ENCODE measurements around the gene FGF21.
A peak's percentile ranks its signal among the peaks of the same experiment; 100 is the strongest.
"Not testable (repeated sequence)": the region's sequence is repeated elsewhere in the genome, so short reads cannot be mapped to it uniquely, and the experiment has no call there.

The FGF21 gene

GRCh38 chr19:48755787-48756186 is 463 bp downstream of the FGF21 start:
- DNase-seq: no peak

DNA sequence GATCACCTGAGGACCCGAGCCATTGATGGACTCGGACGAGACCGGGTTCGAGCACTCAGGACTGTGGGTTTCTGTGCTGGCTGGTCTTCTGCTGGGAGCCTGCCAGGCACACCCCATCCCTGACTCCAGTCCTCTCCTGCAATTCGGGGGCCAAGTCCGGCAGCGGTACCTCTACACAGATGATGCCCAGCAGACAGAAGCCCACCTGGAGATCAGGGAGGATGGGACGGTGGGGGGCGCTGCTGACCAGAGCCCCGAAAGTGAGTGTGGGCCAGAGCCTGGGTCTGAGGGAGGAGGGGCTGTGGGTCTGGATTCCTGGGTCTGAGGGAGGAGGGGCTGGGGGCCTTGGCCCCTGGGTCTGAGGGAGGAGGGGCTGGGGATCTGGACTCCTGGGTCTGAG is 888 bp downstream of the FGF21 start:
- no peak for DNase-seq

DNA sequence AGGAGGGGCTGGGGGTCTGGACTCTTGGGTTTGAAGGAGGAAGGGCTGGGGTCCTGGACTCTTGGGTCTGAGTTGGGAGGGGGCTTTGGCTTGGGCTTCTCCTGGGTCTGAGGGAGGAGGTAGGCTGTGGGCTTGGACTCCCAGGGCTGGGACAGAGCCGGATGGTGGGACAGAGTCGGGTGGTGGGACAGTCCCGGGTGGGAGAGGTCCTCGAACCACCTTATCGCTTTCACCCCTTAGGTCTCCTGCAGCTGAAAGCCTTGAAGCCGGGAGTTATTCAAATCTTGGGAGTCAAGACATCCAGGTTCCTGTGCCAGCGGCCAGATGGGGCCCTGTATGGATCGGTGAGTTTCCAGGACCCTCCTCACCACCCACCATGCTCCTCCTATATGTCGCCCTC is 1.4 kb downstream of the FGF21 start:
- DNase-seq: no peak

DNA sequence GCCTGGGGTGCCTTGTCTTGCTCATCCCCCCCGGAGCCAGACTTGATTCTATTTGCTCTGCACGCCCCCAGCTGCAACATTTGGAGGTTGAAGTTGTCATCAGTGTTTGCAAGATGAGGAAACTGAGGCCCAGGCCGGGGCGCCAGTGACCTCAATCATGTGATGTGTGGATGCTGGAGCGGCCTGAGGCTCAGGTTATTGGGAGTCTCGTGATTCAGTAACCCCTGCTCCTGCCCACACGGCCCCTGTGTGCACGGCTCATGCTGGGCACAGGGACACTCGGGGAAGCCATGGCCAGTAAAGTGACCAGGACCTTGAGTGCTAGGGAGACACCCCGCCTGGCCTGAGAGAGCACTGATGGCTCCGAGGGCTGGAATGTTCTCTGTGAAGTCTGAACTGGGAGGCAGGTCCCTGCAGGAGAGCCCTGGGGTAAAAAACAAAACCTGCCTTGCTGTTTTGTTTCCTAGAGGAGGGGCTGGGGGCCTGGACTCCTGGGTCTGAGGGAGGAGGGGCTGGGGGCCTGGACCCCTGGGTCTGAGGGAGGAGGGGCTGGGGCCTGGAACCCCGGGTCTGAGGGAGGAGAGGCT is 1.9 kb downstream of the FGF21 start:
- no peak for DNase-seq

- DNase-seq: no peak
Measured at GRCh38 chr19:48757741-48758144, 2.4 kb downstream of the FGF21 start.

DNA sequence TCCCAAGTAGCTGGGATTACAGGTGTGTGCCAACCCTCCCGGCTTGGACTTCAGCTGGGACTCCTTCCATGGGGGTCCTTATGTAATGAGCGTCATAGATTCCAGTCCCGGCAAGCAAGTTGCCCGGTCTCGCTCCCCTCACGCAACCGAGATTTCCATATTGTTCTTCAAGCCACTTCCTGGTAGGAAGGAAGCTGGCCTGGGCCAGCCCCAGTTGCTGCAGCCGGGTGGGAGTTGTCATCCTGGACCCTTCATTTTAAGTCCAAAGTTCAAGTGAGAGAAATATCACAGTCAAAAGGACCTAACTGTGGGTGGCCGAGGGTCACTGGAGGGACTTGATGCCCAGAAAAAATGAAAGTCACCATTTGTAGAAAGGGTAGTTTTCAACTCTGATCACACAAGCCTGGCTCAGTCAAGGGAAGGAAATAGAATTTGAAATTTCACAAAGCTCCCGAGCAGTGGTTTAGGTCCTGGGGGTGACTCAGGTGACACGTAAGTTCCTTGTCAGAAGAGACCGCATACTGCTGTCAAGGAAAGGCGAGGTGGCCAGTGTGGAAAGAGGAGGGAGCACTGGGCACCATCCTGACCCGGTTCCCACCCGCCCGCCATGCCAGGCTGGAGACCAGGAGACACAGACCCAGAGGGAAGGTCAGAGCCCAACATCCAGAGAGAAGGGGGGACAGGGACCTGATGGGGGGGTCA is 5.3 kb downstream of the FGF21 start:
- no peak for DNase-seq

- DNase-seq: not testable (repeated sequence)
Measured at GRCh38 chr19:48765816-48766215, 10.5 kb downstream of the FGF21 start.

DNA sequence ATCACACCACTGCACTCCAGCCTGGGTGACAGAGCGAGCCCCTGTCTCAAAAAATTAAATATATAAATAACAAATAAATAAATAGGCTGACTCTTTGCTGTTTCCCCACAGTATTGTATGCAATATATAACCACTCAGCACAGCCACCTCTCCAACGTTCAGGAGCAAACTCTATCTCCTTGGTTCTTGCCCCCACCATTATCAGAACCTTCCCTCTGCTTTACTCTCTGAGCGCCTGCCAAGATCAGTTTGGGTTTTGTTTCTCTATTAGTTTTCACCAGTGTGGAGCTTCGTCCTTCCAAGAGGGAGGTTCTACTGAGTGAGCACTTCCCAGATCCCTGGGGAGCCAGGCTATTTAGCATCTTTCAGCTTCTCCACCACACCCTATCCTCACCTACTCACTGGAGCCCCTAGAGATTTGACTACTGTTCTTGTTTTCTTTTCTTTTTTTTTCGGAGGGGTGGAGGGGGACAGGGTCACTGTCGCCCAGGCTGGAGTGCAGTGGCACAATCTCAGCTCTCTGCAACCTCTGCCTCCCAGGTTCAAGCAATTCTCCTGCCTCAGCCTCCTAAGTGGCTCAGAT is 12.9 kb downstream of the FGF21 start:
- DNase-seq: not testable (repeated sequence)

DNA sequence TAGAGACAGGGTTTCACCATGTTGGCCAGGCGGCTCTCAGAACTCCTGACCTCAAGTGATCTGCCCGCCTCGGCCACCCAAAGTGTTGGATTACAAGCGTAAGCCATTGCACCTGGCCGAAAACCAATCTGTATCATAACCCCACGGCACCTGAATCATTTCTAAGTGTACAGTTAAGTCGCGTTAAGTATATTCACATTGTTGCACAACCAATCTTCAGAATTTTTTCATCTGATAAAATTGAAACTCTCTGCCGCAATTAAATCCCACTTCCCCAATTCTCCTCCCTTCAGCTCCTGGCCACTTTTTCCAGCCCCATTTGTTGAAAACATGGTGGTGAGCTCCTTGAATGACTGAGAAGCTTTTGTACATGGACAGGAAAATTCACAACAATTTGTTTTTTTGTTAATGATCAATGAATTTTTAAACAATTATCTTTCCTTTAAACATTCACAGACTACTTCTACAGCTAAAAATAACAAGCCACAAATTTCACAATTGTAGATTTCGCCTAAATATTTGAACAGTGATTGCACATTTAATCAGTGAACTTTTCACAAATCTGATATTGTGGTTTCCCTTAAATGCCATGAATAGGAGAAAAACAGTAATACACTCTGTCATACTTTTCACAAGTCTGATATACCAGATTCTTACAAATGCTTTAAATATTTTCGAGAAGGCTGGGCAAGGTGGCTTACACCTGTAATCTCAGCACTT is 13.8 kb downstream of the FGF21 start:
- no peak for DNase-seq

- DNase-seq: no peak
Measured at GRCh38 chr19:48770266-48770665, 14.9 kb downstream of the FGF21 start.

DNA sequence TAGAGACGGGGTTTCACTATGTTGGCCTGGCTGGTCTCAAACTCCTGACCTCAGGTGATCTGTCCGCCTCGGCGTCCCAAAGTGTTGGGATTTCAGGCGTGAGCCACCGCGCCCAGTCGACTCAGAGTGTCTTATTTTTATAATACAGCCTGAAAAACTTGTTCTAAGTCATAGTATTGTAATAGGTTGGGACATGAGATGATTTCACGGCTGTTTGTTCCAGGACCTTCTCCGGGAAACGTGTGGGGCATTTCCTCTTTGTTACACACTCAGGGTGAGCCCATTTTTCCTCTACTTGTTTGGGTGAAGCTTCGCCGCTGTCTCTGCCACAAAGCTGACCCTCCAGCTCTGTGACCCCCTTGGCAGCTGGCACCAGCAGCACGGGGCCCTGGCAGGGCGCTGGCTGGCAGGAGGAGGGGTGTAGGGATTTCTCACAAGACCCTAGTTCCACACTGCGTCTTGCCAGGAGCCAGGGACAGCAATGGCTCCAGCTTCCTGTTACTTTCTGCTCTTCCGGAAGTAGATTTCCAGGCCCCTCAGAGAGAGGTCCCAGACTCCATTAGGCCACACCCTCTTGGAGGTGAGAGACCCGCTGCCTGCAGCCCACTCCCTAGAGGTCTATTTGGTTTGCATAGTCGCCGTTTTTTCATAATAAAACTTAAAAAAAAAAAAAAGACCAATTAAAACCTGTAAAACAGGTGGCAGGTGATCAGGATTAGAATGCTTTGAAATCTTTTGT is 15.6 kb downstream of the FGF21 start:
- no peak for DNase-seq

- DNase-seq: no peak
Measured at GRCh38 chr19:48772503-48772953, 17.2 kb downstream of the FGF21 start.

DNA sequence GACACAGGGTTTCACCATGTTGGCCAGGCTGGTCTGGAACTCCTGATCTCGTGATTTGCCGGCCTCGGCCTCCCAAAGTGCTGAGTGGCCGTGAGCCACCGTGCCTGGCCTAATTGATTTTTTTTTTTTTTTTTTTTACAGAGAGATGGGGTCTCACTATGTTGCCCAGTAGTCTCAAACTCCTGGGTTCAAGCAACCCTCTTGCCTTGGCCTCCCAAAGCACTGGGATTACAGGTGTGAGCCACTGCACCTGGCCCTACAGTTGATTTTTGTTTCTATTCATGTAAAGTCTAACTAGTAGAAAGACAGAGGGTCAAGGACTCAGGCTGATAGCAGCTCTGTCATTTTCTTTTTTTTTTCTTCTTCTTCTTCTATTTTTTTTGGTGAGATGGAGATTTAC is 21.8 kb downstream of the FGF21 start:
- no peak for DNase-seq

DNA sequence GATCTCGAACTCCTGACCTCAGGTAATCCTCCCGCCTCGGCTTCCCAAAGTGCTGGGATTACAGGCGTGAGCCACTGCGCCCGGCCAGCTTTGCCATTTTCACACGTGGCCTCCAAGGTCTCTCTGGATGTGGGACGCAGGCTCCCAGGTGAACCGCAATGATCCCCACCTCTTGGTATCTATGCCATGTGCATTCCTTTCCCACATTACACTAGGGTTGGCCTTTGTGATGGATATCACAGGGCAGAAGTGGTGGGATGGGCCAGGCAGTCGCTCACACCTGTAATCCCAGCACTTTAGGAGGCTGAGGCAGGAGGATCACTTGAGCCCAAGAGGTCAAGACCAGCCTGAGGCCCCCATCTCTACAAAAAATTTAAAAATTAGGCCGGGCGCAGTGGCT is 22.4 kb downstream of the FGF21 start:
- no peak for DNase-seq

- no peak for DNase-seq
Measured at GRCh38 chr19:48779636-48780035, 24.3 kb downstream of the FGF21 start.

DNA sequence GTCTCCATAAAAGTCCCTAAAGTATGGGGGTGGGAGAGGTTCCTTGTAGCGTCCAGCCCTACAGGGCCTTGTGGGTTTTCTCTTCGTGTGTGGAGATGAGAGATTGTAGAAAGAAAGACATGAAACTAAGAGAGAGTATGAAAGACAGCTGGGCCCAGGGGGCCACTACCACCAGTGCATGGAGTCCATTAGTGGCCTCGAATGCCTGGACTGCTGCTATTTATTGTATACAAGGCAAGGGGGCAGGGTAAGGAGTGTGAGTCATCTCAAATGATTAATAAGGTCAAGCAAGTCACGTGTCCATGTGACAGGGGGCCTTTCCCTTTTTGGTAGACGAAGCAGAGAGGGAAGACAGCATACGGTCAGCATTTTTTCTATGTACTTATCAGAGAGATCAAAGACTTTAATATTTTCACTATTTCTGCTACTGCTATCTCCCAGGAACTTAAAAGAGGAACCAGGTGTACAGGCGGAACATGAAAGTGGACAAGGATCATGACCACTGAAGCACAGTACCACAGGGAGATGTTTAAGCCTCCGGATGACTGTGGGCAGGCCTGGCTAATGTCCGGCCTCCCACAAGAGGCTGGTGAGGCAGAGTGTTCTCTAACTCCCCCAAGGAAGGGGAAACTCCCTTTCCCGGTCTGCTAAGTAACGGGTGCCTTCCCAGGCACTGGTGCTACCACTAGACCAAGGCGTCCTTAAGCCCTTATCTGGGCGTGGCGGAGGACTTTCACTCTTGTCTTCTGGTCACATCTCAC is 25.5 kb downstream of the FGF21 start:
- peak; percentile 8 for DNase-seq

DNA sequence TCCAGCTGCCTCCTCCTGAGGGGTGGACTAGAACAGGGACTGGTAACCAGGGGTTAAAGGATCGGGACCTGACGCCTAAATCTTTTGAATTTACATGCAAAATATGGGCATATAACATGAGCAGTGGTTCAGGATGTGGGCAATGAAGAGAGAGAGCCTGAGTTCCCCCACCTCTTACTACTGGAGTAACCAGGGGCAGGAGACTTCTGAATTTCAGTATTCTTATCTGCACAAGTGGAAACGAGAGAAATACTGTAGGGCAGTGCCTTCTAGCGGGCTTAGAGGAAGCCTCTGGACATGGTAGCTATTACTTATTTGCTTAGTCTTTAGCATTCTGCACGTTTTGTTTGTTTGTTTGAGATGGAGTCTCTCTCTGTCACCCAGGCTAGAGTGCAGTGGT is 29.2 kb downstream of the FGF21 start:
- DNase-seq: no peak

DNA sequence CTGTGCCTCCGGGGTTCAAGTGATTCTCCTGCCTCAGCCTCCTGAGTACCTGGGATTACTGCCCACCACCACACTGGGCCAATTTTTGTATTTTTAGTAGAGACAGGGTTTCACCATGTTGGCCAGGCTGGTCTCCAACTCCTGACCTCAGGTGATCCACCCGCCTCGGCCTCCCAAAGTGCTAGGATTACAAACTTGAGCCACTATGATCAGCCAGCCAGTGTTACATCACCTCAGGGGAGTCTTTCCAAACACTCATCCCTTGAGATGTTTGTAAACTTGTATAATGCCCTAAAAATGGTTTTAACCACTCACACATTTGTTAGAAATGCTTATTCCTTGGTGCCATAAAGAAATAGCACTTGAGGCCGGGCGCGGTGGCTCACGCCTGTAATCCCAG is 31.1 kb downstream of the FGF21 start:
- DNase-seq: not testable (repeated sequence)

DNA sequence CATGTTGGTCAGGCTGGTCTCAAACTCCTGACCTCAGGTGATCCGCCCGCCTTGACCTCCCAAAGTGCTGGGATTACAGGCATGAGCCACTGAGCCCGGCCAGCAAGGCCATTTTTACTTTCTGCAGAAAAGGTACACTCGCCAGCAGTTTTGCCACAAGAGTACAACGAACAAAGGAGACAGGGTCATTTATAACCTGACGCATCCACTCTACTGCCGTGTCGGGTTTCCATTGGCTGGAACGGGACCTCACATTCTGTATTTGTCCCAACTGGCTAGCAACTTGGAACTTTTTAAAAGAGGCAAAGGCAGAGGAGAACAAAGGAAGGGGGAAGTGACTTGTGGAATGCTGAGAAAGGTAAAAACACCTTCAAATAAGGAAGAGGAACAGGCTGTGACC is 32.0 kb downstream of the FGF21 start:
- DNase-seq: not testable (repeated sequence)

GRCh38 chr19:48793271-48793670 is 37.9 kb downstream of the FGF21 start:
- DNase-seq: no peak

- no peak for DNase-seq
Measured at GRCh38 chr19:48794291-48794690, 39.0 kb downstream of the FGF21 start.

DNA sequence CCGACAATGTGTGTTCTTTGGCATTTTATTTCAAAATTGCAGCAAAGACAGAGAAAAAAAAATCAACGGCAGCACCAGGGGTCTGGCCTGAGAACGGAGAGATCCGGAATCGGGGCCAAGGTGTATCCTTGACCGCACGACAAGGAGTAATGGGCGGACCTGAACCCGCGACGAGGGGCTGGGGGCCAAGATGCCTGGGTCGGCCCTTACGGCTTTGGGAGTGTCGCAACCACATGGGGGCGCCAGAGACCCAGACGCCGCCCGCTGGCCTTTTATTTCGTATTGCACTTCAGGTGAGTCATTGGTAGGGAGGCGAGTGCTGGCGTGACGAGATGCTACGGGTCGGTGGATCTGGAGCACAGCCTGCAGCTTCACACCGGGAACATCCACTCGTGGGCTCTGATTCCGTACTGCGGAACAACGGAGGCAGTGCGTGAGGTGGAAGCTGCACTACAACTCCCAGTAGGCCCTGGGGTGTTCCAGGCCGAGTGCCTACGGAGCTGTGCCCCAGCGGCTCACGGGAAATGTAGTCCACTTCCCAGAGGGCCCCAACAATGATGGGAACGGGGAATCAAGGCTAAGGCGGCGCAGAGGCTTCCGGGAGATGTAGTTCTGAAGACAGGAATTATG is 39.8 kb downstream of the FGF21 start:
- DNase-seq: peak; percentile 76

All from SHP77 treated with DMSO at 0.1 percent for 48 hours (cell line).